Activated T-cell treated with anti-CD3 and anti-CD28 coated beads, Interleukin-2, amount 50 U/mL, for 4 hours (primary cell): Measurements from ENCODE around the gene GRIA3. TPM values are rescaled to one million over a fixed set of nuclear protein-coding genes. Genes with fewer than 3 reads are reported as not detected.
"Not testable (repeated sequence)": the region's sequence is repeated elsewhere in the genome, so short reads cannot be mapped to it uniquely, and the experiment has no call there.

Experiments used
- ATAC-seq, 2 donors: fragments of 200-7000 bp; cut with Tn5 transposase; one replicate each; pipeline ENCODE4 v1.10.0; 2021
- DNase-seq: peaks from one replicate; pipeline ENCODE4 v3.0.0-alpha.2; 2020
- H3K27me3 Mint-ChIP-seq: one replicate; pipeline ENCODE4 v1.8.0; 2021; ENCODE audit warnings: low read depth, mixed read lengths
- H3K36me3 Mint-ChIP-seq: one replicate; pipeline ENCODE4 v1.8.0; 2022; ENCODE audit warnings: mixed read lengths; ENCODE audit not compliant: insufficient read depth
- H3K4me1 Mint-ChIP-seq: one replicate; pipeline ENCODE4 v1.8.0; 2021; ENCODE audit warnings: low read depth, mixed read lengths
- H3K4me3 Mint-ChIP-seq: one replicate; pipeline ENCODE4 v1.8.0; 2021; ENCODE audit warnings: mild to moderate bottlenecking, moderate library complexity, mixed read lengths
- H3K9me3 Mint-ChIP-seq: one replicate; pipeline ENCODE4 v1.8.0; 2021; ENCODE audit warnings: mixed read lengths
- total RNA-seq, 3 donors: library from RNA; stranded (reverse); gene quantifications; one replicate each; pipeline ENCODE4 v1.2.1, GENCODE V29; 2021

Gene GRIA3
- total RNA-seq, 3 donors from 2014 or later = not detected

GRCh38 chrX:123399709-123400108 is 215.6 kb downstream of the GRIA3 start:
- ATAC-seq = no peak
- Mint-ChIP-seq H3K9me3 (no peaks in the 10 kb centered on the region), H3K4me1 (no peaks in the 10 kb centered on the region), H3K27me3 (no peaks in the 10 kb centered on the region), H3K4me3 (no peak overlapping the region), H3K36me3 (no peaks in the 10 kb centered on the region)
- no peak for DNase-seq

DNA sequence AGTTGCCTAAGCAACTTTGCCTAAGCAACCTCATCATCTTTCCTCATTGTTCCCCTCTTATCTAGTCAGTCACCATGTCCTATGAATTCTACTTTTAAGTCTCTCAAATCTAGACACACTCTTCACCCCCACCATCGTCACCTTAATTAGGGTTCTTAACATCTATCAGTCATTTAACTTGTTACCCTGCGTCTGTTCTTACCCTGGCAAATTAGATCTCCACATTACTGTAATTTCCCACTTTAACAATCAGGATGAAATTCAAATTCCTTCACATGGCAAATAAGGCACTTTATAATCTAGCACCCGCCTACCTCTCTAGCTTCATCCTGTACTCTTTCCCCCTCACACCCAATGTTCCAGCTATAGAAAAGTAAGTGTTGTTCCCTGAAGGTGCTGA is 221.2 kb downstream of the GRIA3 start:
- H3K9me3 Mint-ChIP-seq = no peaks in the 10 kb centered on the region
- no peak for ATAC-seq
- DNase-seq = no peak
- H3K36me3 Mint-ChIP-seq = no peaks in the 10 kb centered on the region
- H3K4me3 Mint-ChIP-seq = no peak overlapping the region
- no peaks in the 10 kb centered on the region for H3K4me1 Mint-ChIP-seq
- H3K27me3 Mint-ChIP-seq = no peaks in the 10 kb centered on the region

DNA sequence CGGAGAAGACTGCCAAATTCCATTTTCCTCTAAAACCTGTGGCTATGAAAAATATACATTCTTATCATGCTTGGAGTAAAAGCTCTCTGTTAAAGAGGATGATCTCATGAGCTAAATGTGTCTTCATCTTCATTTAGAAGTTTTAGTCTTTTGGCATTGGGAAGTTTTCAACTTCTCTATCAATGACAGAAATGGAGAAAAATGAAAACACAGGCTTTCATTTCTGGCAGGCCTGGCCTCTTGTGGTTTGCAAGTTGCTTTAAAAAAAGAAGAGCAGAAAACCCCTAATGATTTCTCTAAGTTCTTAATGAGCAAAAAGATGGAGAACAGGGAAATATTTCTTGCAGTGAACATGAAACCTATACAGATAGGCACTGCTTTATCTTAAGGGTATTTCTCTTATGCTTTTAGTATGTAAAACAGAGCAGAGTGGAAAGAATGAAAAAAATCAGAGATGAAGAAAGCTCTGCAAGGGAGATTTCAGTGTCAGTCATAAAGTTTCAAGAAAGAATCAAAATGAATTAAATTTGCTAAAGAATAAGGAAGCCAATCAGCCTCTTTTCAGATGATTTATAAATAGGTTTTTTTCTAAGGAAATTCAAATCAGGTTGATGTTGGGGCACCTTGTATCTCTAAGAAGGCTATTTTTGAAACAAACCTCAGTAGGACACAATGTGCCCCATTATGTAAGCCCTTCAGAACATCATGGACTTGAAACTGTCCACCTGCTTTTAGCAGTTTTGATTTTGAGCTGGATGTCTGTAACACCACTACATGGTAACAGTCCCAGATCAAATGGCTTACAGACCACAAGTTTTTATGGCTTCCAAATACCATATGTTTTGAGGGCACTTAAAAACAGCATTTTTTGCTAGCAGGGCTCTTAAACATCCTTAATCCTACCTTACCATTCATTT is 225.0 kb downstream of the GRIA3 start:
- no peaks in the 10 kb centered on the region for H3K9me3 Mint-ChIP-seq
- H3K27me3 Mint-ChIP-seq = no peaks in the 10 kb centered on the region
- ATAC-seq (no peak), DNase-seq (no peak)
- peaks cover 1% of the 10 kb centered on the region for H3K36me3 Mint-ChIP-seq
- H3K4me3 Mint-ChIP-seq = no peak overlapping the region
- H3K4me1 Mint-ChIP-seq = peaks cover 3% of the 10 kb centered on the region

GRCh38 chrX:123422875-123423274 is 238.8 kb downstream of the GRIA3 start:
- Mint-ChIP-seq H3K4me3 (no peak overlapping the region), H3K4me1 (no peaks in the 10 kb centered on the region)
- DNase-seq = no peak

DNA sequence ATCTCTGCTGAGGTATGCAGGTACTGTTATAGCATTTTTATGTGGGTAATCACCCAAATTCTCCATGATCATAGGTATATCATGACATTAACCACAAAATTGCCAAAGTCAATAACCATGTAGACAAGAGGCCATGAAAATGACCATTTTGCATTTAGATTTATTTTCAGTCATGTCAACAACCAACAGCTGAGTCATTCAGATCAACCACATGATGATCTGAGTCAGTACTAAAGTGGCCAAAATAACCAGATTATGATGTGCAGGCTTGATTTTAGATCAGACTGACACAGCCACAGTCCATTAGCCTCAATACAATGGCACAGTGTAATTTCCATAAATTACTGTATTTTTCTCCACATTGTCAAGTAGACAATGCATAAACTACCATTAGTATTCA is 240.5 kb downstream of the GRIA3 start:
- Mint-ChIP-seq H3K9me3 (no peaks in the 10 kb centered on the region), H3K27me3 (no peaks in the 10 kb centered on the region), H3K4me1 (no peaks in the 10 kb centered on the region), H3K4me3 (no peak overlapping the region), H3K36me3 (no peaks in the 10 kb centered on the region)
- ATAC-seq (no peak), DNase-seq (no peak)

More at GRCh38 chrX:123422875-123423274, 238.8 kb downstream of the GRIA3 start:
- no peaks in the 10 kb centered on the region for H3K9me3 Mint-ChIP-seq
- no peak for ATAC-seq
- H3K27me3 Mint-ChIP-seq = no peaks in the 10 kb centered on the region
- no peaks in the 10 kb centered on the region for H3K36me3 Mint-ChIP-seq

GRCh38 chrX:123425471-123425870 is 241.4 kb downstream of the GRIA3 start:
- no peak overlapping the region for H3K4me3 Mint-ChIP-seq
- H3K4me1 Mint-ChIP-seq = no peaks in the 10 kb centered on the region
- ATAC-seq = no peak
- no peaks in the 10 kb centered on the region for H3K9me3 Mint-ChIP-seq
- no peak for DNase-seq
- no peaks in the 10 kb centered on the region for H3K36me3 Mint-ChIP-seq
- H3K27me3 Mint-ChIP-seq = no peaks in the 10 kb centered on the region

GRCh38 chrX:123425904-123426303 is 241.8 kb downstream of the GRIA3 start:
- no peaks in the 10 kb centered on the region for H3K4me1 Mint-ChIP-seq
- no peak overlapping the region for H3K4me3 Mint-ChIP-seq
- no peak for ATAC-seq
- no peaks in the 10 kb centered on the region for H3K9me3 Mint-ChIP-seq
- no peak for DNase-seq
- H3K36me3 Mint-ChIP-seq = no peaks in the 10 kb centered on the region
- no peaks in the 10 kb centered on the region for H3K27me3 Mint-ChIP-seq

DNA sequence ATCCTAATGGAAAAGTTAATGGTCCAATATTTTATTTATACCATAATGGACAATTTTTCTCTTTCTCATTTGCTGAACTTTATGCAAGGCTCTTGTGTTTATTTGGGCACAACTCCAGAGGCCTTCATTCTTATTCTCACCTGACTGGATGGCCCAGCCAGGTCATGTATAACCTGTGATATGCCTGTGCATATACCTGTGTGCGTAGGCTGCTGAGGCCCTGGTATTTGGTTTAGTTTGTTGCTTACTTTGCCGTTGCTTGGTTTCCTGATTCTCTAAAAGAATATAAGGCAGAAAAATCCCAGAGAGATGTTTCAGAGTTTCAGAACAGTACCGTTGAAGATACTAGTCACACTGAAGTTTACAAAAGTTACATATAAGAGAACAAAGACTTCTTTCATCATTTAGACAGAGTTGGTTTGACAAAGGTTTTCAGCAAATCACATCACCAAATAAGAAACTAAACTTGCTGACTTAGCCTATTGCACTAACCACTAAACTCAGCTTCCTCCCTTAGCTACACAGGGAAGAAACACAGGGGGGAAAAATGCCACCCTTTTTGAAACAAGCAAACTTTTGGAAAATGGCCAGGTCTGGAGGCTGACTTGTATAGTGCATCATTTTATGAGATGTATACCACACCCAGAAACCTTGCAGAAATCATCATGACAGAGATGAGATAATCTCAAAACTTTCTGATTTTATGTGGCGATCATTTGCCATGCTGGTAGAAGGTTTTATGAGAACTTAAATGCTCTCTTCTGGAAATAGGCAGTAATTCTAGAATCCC is 248.5 kb downstream of the GRIA3 start:
- H3K4me3 Mint-ChIP-seq = no peak overlapping the region
- no peaks in the 10 kb centered on the region for H3K36me3 Mint-ChIP-seq
- H3K4me1 Mint-ChIP-seq = no peaks in the 10 kb centered on the region

DNA sequence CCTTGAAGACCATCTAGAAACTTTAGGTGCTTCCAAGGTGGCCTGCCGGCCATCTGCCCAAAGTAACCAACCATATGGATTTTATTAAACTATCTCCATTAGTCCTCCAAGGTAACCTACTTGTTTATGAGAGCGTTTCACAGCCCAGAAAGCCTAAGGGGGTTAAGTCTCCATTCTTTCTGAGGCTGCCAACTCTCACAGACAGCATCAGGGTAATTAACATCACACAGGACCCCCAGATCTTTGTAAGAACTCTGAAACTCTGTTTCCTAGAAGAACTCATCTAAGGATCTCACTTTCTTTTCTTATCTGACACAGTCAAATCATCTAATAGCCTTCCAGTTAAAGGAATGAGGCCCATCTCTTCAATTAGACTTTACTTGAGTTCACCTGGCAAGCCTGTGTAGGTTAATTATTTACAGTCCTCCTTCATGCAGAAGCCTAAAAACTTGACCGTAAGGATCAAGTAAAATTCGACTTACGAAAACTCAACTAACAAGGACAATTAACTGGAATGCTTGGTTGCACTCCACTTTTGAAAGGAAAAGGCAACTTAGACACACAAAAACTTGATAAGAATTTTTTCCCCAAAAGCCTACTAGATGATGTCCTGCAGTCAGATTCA is 252.5 kb downstream of the GRIA3 start:
- Mint-ChIP-seq H3K4me3 (no peak overlapping the region), H3K9me3 (no peaks in the 10 kb centered on the region), H3K36me3 (no peaks in the 10 kb centered on the region), H3K4me1 (no peaks in the 10 kb centered on the region), H3K27me3 (peaks cover 3% of the 10 kb centered on the region)
- ATAC-seq = no peak
- no peak for DNase-seq

More for the DNA sequence above, 248.5 kb downstream of the GRIA3 start:
- Mint-ChIP-seq H3K27me3 (no peaks in the 10 kb centered on the region), H3K9me3 (no peaks in the 10 kb centered on the region)
- DNase-seq (no peak), ATAC-seq (no peak)

GRCh38 chrX:123439926-123440325 is 255.8 kb downstream of the GRIA3 start:
- H3K36me3 Mint-ChIP-seq = not testable (repeated sequence)

DNA sequence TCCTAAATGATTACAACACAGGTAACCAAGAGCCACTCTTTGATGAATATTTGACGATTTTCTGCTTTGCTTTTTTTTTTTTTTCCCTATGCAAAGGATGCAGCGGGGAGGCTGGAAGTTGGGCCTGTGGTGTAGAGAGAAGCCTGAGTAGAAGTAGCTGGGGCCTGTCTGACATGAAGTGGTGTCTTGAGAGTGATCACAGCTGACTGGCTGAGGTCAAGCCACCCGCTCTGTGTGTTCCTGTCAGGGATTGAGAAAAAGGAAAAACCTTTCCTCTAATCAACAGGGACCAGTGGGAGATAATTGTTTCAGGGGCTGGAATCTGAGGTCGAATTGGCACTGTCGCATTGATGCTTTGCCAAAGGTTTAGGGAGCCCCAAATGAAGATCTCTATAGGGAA is 258.7 kb downstream of the GRIA3 start:
- H3K4me3 Mint-ChIP-seq = no peak overlapping the region
- H3K9me3 Mint-ChIP-seq = no peaks in the 10 kb centered on the region
- H3K27me3 Mint-ChIP-seq = peaks cover 3% of the 10 kb centered on the region
- H3K4me1 Mint-ChIP-seq = no peaks in the 10 kb centered on the region
- no peak for ATAC-seq
- DNase-seq = no peak
- no peaks in the 10 kb centered on the region for H3K36me3 Mint-ChIP-seq

More at GRCh38 chrX:123439926-123440325, 255.8 kb downstream of the GRIA3 start:
- DNase-seq, H3K9me3 Mint-ChIP-seq, H3K4me3 Mint-ChIP-seq, H3K4me1 Mint-ChIP-seq, H3K27me3 Mint-ChIP-seq, ATAC-seq: not testable (repeated sequence)

- ATAC-seq = no peak
- H3K27me3 Mint-ChIP-seq = no peaks in the 10 kb centered on the region
- no peak overlapping the region for H3K4me3 Mint-ChIP-seq
- DNase-seq = no peak
- H3K4me1 Mint-ChIP-seq = no peaks in the 10 kb centered on the region
- no peaks in the 10 kb centered on the region for H3K9me3 Mint-ChIP-seq
- H3K36me3 Mint-ChIP-seq = no peaks in the 10 kb centered on the region
These were observed 263.4 kb downstream of the GRIA3 start for GRCh38 chrX:123447506-123447905.

- Mint-ChIP-seq H3K4me3 (no peak overlapping the region), H3K27me3 (no peaks in the 10 kb centered on the region), H3K36me3 (no peaks in the 10 kb centered on the region), H3K9me3 (no peaks in the 10 kb centered on the region), H3K4me1 (no peaks in the 10 kb centered on the region)
- DNase-seq = no peak
- no peak for ATAC-seq
These were observed 265.3 kb downstream of the GRIA3 start for GRCh38 chrX:123449335-123449734.

- ATAC-seq (no peak), DNase-seq (no peak)
- Mint-ChIP-seq H3K27me3 (no peaks in the 10 kb centered on the region), H3K4me3 (no peak overlapping the region), H3K9me3 (no peaks in the 10 kb centered on the region), H3K36me3 (no peaks in the 10 kb centered on the region), H3K4me1 (no peaks in the 10 kb centered on the region)
These were observed 266.1 kb downstream of the GRIA3 start for GRCh38 chrX:123450222-123450621.
